Loucy (cell line): ENCODE measurements around the gene TP63.

Experiments
- CTCF ChIP-seq: fragments of 200-600 bp; sonication (generic); conservative IDR thresholded peaks from 2 replicates; pipeline ENCODE4 v1.5.1; 2014; ENCODE audit warnings: mild to moderate bottlenecking, antibody characterized with exemption, low read length
- EZH2phosphoT487 ChIP-seq: fragments of 200-600 bp; IDR thresholded peaks from 2 replicates; pipeline ENCODE4 v1.6.1; 2018; ENCODE audit warnings: antibody characterized with exemption, mild to moderate bottlenecking, moderate library complexity, borderline replicate concordance

DNA sequence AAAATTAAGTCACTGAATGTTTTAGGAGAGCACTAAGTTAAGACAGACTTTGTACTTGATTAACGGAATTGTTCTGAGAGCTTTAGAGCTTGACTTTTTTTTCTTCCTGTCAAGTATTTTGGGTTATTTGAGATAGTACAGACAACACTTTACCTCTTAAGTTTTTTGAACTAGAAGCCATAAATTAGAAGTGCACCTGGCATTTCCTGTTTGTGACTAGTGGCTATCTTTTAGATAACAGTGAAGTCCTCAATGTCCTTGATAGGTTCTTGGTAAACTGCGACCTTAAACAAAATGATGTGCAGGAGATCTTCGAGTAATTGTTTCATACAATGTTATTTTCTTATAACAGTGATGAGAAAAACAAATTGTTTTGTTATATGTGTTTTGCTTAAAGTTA, 213.9 kb downstream of the TP63 start:
- no peak for TF ChIP-seq EZH2phosphoT487
- TF ChIP-seq CTCF = no peak
